Activated CD8-positive, alpha-beta memory T cell treated with anti-CD3 and anti-CD28 coated beads, Interleukin-2, amount 50 U/mL, for 1 hour (primary cell): ENCODE data around the gene ACTN4.

Experiments
- DNase-seq: peaks from one replicate; pipeline ENCODE4 v3.0.0-alpha.2; 2020; ENCODE audit errors: extremely low read depth

The ACTN4 gene

GRCh38 chr19:38723606-38723965, 76.1 kb downstream of the ACTN4 start:
- no peak for DNase-seq

GRCh38 chr19:38723990-38724854, 76.8 kb downstream of the ACTN4 start:
- no peak for DNase-seq

GRCh38 chr19:38725469-38726283, 78.2 kb downstream of the ACTN4 start:
- no peak for DNase-seq

GRCh38 chr19:38726284-38726673, 78.8 kb downstream of the ACTN4 start:
- no peak for DNase-seq

- no peak for DNase-seq
Observed at GRCh38 chr19:38726761-38727301, 79.4 kb downstream of the ACTN4 start.

- no peak for DNase-seq
Observed at GRCh38 chr19:38727306-38727867, 79.9 kb downstream of the ACTN4 start.

GRCh38 chr19:38727868-38728660, 80.6 kb downstream of the ACTN4 start:
- DNase-seq: no peak

- no peak for DNase-seq
Observed at GRCh38 chr19:38728752-38729541, 81.5 kb downstream of the ACTN4 start.

GRCh38 chr19:38729653-38730469, 82.4 kb downstream of the ACTN4 start:
- DNase-seq: no peak

- DNase-seq: no peak
Observed at GRCh38 chr19:38730470-38730730, 83.0 kb downstream of the ACTN4 start.

- no peak for DNase-seq
Observed at GRCh38 chr19:38730731-38731589, 83.5 kb downstream of the ACTN4 start.

GRCh38 chr19:38731654-38732301, 84.3 kb downstream of the ACTN4 start:
- DNase-seq: no peak

- no peak for DNase-seq
Observed at GRCh38 chr19:38733241-38733492, 85.7 kb downstream of the ACTN4 start.

- no peak for DNase-seq
Observed at GRCh38 chr19:38733493-38734175, 86.2 kb downstream of the ACTN4 start.

GRCh38 chr19:38734176-38734425, 86.7 kb downstream of the ACTN4 start:
- no peak for DNase-seq

GRCh38 chr19:38734426-38735256, 87.2 kb downstream of the ACTN4 start:
- DNase-seq: no peak

- DNase-seq: no peak
Observed at GRCh38 chr19:38735257-38735686, 87.8 kb downstream of the ACTN4 start.

- DNase-seq: no peak
Observed at GRCh38 chr19:38736036-38736412, 88.6 kb downstream of the ACTN4 start.
